SU-DHL-6 (cell line): ENCODE results near the gene RPUSD4.

Source experiments
- CTCF ChIP-seq: fragments of 200-600 bp; sonication (generic); IDR thresholded peaks from one replicate; pipeline ENCODE4 v1.5.1; 2017; ENCODE audit warnings: antibody characterized with exemption, mild to moderate bottlenecking, low read length, moderate library complexity; ENCODE audit not compliant: insufficient read depth, poor library complexity, severe bottlenecking
- EZH2phosphoT487 ChIP-seq: fragments of 200-600 bp; sonication (generic), shearing (Covaris generic); conservative IDR thresholded peaks from 2 replicates; pipeline ENCODE4 v1.6.1; 2018; ENCODE audit warnings: mild to moderate bottlenecking, antibody characterized with exemption, low read length, moderate library complexity, mixed read lengths

GRCh38 chr11:126156814-126157213 lies 54.6 kb downstream of the RPUSD4 start:
- TF ChIP-seq CTCF (no peak), EZH2phosphoT487 (no peak)
